Urothelium cell line (cell line): ENCODE results near the gene KCNE2.
"Not testable (repeated sequence)": the region's sequence is repeated elsewhere in the genome, so short reads cannot be mapped to it uniquely, and the experiment has no call there.

Source experiments
- DNase-seq: peaks from one replicate; pipeline ENCODE4 v3.0.0; 2011; ENCODE audit warnings: low spot score, mixed read lengths
- FAIRE-seq: peaks from 2 replicates; lab custom pipeline; 2011; peaks lifted over from hg19 to GRCh38; lab: Jason Lieb, UNC

KCNE2 gene

DNA sequence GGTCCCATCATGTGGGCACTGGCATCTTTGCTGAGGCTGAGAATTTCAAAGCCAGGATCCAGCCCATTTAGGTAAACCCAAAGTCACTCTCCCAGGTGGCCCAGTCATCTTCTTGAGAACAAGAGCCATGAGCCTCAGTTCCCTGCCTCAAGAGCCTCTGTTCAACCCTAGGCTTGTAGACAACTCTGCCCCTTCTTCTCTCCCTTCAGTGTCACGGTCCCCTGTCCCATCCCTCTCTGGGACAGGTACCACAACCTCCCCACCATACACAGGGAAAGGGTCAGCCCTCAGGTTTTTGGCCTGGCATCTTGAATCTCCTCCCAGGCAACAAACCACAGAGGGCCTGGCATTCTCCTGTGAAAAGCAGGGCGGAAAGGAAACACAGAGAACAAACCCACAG, 41.9 kb downstream of the KCNE2 start:
- DNase-seq, FAIRE-seq: not testable (repeated sequence)

DNA sequence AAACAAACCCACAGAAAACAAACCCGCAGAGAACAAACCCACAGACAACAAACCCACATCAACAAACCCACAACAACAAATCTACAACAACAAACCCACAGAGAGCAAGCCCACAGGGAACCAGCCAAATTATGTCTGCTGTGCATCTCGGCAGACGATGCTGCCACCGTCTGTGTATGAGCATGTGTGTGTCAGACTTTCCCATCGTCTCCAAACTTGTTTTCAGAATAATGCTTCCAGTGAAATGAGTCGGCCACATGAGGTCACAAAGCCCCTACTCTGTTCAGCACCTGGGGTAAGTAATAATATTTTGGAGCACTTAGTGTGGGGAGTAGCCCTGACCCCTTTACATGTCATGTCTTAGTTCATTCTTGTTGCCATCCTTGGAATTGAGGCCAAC, 42.3 kb downstream of the KCNE2 start:
- DNase-seq, FAIRE-seq: not testable (repeated sequence)

DNA sequence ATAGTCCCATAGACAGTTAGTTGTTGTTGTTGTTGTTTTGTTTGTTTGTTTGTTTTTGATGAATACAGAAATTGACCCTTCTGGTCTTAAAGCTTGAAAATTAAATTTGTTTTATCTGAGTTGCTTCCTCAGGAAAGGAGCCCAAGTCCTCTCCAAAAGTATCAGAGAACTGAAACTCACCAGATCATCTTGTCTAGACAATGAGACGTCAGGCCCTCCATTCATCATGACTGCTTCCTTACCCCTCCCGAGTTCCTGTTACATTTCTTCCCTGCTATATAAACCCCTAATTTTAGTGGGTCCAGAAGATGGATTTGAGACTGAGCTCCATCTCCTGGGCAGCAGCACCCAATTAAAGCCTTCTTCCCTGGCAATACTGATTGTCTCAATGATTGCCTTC, 42.9 kb downstream of the KCNE2 start:
- not testable (repeated sequence) for FAIRE-seq, DNase-seq

DNA sequence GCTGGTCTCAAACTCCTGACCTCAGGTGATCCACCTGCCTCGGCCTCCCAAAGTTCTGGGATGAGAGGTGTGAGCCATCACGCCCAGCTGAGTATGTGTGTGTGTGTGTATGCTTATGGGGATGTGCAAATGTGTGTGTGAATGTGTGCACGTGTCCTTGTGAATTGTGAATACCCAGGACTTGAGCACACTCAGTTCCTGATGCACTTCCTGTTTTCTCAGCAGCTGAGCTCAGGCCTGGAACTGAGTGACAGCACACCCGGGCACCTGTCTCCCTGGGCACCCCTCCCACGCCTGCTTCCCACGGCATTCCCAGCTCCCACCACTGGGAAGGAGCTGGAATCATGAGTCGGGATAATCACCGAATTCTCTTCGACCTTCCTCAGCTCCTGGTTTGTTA, 43.5 kb downstream of the KCNE2 start:
- not testable (repeated sequence) for FAIRE-seq

DNA sequence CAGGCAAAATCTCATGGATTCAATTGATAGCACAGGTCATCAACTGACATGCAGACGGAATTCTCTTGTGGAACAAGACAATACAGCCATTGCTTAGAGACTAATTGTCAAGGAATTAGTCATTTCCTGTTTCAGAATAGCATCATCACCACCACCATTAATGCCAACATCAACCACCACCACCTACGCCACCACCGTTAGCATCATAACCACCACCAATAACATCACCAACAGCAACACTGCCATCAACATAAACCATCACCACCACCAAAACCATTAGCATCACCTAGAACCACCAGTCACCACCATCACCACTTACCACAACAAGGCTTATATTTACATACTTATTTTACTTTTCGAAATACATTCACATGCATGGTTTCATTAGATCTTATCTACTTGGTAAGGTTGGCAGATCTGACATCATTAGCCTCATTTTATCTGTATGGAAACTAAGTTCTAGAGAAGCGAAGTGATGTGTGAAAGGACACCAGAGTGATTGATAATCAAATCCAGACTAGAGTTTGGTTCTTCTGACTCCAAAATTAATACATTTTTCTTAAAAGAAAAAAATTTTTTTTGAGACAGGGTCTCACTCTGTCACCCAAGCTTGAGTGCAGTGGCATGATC, 53.8 kb downstream of the KCNE2 start:
- not testable (repeated sequence) for FAIRE-seq, DNase-seq

More for the DNA sequence above, 43.5 kb downstream of the KCNE2 start:
- not testable (repeated sequence) for DNase-seq
